ENCODE results near the gene KRT79.

The KRT79 gene

GRCh38 chr12:52834727-52835001 lies 553 bp upstream of the KRT79 start:
- DNase-seq (ENCODE audit: low read depth): no peak

GRCh38 chr12:52832985-52833905 lies 866 bp downstream of the KRT79 start:
- DNase-seq (ENCODE audit: low read depth): no peak

GRCh38 chr12:52832451-52832850 lies 1.7 kb downstream of the KRT79 start:
- no peak for DNase-seq (ENCODE audit: low read depth)

- DNase-seq (ENCODE audit: low read depth): no peak
These were observed 2.9 kb downstream of the KRT79 start for GRCh38 chr12:52831251-52831650.

- no peak for DNase-seq (ENCODE audit: low read depth)
These were observed 3.9 kb downstream of the KRT79 start for GRCh38 chr12:52829986-52830770.

- DNase-seq (ENCODE audit: low read depth): no peak
These were observed 5.5 kb downstream of the KRT79 start for GRCh38 chr12:52828591-52829021.

- no peak for DNase-seq (ENCODE audit: low read depth)
These were observed 6.0 kb downstream of the KRT79 start for GRCh38 chr12:52828156-52828555.

- no peak for DNase-seq (ENCODE audit: low read depth)
These were observed 6.5 kb downstream of the KRT79 start for GRCh38 chr12:52827499-52828090.

- no peak for DNase-seq (ENCODE audit: low read depth)
These were observed 7.3 kb downstream of the KRT79 start for GRCh38 chr12:52826611-52827498.

- DNase-seq (ENCODE audit: low read depth): no peak
These were observed 8.2 kb downstream of the KRT79 start for GRCh38 chr12:52825961-52826360.

- DNase-seq (ENCODE audit: low read depth): no peak
These were observed 9.2 kb downstream of the KRT79 start for GRCh38 chr12:52824741-52825410.

GRCh38 chr12:52823761-52824450 lies 10.2 kb downstream of the KRT79 start:
- DNase-seq (ENCODE audit: low read depth): no peak

GRCh38 chr12:52822771-52823510 lies 11.2 kb downstream of the KRT79 start:
- DNase-seq (ENCODE audit: low read depth): no peak

GRCh38 chr12:52821826-52822660 lies 12.1 kb downstream of the KRT79 start:
- no peak for DNase-seq (ENCODE audit: low read depth)

GRCh38 chr12:52821071-52821730 lies 12.9 kb downstream of the KRT79 start:
- DNase-seq (ENCODE audit: low read depth): no peak

GRCh38 chr12:52820521-52820920 lies 13.6 kb downstream of the KRT79 start:
- DNase-seq (ENCODE audit: low read depth): no peak

GRCh38 chr12:52819731-52820510 lies 14.2 kb downstream of the KRT79 start:
- DNase-seq (ENCODE audit: low read depth): no peak
